GM21528 (cell line): ENCODE results near the gene HOXA2.

Source experiments
- ATAC-seq: cut with Tn5 transposase; IDR thresholded peaks from one replicate; pipeline ENCODE4 v1.9.1; 2021; ENCODE audit warnings: mild to moderate bottlenecking, moderate library complexity; ENCODE audit not compliant: unreplicated experiment, low FRiP score

The HOXA2 gene

DNA sequence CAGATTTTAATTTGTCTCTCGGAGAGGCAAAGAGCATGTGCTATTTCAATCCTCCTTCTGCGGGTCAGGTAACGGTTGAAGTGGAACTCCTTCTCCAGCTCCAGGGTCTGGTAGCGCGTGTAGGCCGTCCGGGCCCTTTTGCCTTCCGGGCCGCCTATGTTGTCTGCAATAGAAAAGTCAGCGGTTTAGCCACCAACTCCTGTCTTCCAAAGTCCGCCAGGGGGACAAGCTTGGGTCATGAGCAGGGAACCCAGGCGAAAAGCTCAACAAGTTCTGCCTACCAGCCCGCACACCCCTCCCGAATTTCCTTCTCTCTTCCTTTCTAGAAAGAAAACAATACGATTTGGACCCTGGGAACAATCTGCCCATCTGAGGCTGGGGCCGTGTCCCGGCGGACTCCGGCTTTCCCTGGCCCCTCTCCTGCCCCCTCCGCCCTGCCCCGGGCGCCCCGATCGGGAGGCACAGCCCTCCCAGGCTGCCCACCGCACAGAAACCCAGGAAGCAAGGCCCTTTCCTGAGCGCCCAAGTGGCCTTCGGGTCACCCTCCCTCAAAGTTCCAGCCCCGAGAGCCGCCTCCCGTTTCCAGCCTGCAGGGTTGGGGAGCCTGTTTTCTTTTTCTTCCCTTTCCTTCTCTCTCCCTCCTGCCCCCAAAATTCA is 39.6 kb upstream of the HOXA2 start:
- ATAC-seq = no peak

DNA sequence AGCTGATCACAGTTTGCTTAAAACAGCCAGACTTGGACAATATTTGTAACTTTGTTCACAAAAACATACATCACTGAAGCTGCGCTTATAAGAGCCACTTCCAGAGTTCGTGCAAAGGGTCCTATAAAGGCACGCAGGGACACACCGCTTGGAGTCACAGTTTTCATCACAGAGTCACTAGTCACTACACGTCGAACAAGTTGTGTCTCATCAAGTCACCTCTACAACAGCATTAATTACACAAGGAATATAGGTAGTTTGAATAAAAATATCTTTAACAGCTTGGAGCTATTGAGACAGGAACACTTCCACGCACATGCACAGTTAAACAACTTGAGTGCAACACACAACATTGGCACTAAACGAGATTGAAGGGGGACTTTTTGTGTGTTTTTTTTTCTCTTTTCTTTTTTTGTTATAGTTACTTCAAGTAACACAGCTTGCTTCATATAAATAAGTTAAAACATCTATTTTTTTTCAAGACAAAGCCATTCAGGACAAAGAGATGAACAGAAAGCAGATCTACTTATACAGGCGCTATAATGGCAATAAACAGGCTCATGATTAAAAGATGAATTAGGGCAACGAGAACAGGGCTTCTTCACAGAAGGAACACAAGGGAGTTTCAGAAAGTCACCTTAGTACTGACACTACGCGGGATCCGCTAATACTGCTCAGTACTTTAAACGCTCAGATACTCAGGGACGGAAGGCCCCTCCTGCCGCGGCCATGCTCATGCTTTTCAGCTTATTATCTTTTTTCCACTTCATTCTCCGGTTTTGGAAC is 38.8 kb upstream of the HOXA2 start:
- ATAC-seq = no peak

DNA sequence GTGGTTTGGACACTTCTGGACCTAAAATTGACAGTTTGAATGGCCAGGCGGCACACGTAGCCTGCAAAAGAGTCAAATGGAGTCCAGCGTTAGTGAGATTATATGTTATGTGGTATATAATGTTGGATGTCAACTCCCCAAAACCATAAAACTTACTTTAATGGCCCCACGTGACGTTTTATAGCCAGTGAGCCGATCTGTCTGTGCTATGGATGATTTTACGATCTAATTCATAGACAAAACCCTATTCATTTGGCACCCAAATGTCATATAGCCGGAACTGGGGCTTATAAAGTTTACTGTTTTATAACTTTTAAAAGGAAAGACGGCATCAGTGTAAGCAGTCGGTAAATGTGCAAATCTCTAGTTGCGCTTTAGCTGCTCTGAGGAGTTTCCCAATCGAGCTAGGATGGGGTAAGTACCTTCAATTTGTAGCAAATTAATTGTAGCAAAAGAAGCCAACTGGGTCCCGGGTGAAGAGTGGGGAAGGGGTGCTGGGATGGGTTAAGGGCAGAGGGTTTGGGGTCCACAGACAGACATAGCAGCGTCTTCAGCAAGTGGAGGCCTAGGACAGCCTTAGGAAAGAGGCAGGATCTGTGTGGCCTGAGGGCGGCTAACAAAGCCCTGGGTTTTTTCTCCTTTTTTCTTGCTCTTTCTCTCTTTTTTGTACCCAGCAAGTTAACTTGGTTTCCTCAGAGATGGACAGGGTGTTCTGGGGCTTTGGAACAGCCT is 37.8 kb upstream of the HOXA2 start:
- ATAC-seq = no peak

DNA sequence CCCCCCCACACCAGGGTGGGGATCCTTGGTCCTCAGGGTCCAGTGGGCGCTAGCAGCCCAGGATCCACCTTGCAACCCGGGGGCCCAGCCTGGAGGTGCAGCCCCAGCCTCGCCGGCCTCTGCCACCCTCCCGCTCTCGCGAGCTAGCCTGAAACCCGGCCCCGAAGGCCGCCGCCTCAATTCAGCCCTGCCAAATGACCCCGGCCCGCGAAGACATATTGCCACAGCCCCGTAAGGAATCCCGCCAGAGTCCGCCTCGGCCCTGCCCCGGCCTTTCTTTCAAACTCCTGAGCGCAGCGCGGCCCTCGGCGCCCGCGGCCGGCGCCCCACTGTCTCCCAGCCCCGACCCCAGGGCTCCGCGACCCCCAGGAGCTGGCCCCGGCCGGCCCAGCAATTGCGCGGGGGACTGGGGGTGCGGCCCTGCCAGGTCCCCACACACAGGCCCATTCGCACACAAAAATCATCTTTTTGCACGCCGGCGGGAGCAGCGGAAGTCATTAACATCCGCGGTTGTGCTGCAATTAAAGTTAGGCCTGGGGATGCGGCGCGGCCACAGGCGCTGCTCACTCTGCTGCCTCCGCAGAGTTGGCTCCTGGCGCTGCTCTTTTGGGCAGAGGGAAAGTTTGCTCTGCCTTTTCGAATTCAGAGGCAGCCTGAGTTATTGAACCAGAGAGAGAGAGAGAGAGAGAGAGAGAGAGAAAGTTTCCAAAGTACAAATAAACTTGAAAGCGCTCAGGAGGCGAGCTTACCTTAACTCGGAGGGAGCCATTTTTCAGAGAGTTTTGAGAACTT is 37.0 kb upstream of the HOXA2 start:
- ATAC-seq = no peak

DNA sequence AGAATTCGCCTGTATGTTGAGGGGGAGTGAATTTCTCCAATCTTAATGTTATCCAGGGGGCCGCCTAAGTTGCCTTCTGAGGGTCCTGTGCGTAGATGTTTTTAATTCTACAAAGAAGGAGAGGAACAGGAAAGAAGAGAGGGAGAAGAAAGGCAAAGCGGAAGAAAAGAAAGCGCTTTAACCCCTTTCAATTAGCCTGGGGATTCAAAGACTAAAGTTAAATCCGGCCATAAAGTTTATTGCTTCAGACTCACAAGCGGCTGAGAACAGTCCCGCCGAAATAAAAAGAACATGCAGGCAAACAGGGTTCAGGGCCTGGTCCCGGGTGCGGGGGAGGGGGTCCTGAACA is 36.5 kb upstream of the HOXA2 start:
- no peak for ATAC-seq

DNA sequence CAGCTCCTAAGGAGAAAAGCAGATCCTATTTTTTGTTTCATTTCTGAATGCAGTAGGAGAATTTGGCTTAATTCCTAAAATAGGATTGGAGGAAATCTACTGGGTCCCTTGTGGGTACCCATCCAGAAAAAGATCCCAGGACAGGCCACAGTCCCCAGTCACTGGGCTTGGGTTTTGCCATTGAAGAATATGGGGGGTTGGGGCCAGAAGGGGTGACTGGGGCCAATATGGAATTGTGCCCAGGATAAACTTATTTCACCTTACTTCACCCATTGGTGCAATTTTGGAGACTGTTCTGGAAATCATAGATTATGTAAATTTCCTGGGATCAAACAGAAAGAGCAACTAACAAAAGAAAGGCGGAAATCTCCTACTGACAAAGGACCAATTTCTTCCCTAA is 36.0 kb upstream of the HOXA2 start:
- no peak for ATAC-seq

DNA sequence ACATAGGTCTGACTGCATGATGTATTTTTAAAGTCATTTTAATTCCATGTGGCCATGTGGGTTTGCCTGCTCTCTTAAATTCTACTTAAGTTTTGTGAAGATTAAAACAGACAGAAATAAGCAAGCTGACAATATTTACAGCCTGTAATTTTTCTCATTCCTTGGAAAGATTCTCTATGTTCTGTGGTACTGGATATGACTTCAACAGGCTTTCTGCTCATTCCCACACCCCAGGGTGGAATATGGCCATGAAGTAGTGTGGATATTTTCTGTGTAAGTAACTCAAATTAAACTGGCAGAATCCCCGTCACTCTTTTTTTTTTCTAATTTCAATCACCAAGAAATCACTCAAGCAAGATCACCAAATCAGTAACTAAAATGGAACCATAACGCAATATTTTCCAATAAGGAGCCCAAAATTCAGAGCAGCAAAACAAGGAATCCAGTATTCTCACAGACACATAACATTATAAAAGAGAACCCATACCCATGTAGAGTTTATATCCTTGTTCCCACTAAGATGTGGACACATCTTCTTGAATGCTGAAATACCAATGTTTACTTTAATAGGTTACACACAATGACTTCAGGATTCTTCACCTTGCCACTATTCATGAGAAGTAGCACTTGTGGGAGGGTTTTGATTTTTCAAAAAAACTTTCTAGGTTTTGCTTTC is 35.3 kb upstream of the HOXA2 start:
- no peak for ATAC-seq

DNA sequence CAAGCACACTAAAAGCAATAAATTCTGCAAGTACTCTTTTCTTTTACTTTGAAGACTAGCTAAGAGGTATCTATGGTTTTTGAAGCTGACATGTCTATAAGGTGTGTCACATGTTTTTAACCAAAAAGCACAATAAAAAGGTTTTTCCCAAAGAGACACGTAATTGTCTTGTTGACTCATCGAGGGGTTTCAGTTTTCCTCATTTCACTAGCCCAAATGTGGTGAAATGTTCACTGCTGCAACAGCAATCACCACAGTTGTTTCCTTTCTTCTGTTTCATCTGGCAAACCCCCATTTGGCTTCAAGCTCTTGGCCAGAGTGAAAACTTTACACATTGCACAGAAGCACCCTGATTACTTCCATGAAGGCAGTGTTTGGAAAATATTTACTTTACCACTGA is 31.9 kb upstream of the HOXA2 start:
- ATAC-seq = no peak

DNA sequence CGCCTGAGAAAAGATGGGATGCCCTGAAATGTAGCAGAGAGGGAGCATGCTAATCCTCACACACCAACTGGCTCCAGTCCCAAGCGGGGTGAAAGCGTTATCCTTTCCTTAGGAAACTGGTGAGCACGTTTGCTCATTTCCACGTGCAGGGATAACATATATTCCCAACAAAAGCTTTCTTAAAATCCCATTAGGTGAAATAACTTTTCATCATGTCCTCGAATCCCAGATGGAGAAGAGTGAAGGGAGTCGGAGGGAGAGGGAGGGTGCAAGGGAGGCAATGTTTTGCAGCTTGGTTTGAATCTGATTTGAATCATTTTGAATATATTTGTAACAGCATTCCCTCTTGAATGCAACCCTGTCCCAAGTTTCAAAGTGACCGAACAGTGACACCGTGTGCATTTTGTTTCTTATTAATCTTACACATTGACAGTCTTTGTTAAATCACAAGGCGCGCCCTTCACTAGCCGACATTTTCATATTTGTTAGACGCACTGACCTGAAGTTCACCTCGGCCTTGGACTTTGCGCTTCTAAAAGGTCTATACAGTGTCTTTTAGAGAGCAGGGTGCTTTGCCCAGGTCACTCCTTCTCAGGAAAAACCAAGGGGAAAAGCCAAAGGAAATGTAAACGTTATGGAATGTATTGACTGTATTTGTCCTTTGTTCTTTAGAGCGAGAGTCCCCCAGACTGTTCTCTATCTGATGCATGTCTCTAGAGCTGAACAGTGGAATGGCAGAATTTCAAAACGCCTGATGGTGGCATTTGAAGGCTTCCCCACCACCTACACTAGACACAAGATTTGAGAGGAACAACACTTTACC is 31.1 kb upstream of the HOXA2 start:
- ATAC-seq = no peak

DNA sequence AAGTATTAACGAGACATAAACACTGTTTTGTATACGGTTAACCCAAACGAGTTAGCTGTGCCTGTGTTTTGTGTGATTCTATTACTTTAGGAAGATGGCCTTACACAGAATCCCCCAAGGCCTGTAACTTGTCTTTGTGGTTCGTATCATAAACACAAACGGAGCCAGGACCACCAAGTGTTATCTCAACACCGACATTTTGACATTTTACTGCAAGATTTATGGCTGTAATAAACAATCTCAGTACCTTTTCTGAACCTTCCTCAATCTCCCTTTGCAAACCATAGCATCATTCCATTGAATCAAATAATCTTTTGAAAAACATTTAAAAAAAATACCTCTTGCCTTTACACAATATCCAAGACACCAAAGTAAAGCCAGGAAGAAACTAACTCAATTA is 30.5 kb upstream of the HOXA2 start:
- no peak for ATAC-seq

DNA sequence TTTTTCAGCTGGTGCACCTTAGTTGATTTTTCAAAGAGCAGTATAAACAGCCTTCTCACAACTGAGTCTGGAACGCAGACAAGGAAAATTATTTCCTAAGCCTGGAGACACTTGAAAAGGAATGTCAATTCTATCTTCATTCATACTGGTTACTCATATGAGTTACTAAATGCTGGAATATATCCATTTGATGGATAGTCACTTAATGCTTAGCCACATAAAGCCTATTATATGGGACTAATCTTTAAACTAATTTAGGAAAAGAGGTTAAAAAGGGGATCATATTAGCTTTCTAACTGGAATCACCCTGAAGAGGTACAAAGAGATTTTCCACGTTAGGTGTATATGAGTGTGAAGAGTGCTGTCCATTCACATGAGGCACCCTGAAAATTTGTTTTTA is 29.7 kb upstream of the HOXA2 start:
- no peak for ATAC-seq

DNA sequence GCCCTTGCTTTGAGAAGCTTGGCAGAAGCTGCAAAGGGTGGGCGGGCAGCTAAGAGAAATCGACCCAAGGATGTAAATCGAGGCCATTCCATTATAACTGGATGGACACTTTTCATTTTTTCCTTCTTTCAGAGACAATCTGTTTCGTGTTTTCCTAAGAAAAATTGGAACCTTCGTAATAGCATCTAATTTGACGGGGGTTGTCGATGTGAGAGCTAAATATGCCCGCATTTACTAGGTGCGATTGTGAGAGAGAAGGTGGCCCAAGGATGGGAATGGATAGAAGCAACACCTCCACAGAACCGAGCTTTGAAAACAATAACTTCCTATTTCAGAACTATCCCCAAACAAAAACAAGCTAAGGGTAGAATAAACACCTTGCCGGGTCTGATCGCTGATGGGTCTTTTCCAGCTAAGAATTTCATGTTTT is 28.9 kb upstream of the HOXA2 start:
- ATAC-seq = no peak

DNA sequence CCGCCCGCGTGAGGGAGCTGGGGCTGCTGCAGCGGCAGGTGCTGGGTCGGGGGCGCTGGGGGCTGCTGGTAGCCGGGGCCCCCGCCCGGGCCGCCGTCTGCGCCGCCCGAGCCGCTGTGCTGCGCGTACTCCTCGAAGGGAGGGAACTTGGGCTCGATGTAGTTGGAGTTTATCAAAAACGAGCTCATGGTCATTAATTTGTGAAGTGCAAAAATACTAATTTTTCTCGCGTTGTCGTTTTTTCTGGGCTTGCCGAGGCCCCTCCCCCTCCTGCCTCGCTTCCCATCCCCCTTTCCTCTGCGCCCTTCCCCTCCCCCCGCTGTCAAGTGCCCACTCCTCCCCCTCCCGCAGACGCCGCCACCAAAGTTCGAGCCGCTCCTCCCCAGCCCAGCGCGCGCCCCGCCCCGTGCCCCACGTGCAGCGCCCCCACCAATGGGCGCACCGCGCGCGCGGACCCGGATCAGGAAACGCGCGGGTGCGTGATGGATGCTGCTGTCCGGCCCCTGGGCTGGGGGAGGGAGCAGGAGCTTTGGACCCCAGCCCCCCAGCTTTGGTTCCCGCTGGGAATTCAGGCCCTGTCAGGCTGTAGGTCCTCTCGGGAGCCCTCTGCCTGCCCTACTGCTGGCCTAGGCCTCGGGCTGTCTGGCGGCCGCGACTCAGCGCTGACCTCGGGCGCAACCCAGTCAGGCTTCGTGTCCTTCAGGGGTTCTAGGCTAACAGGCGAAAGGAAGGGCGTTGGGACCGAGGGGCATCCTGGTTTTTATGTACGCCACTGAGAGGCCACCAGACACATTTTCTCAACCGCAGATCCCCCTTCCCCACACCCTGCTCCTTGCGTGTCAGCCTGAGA is 28.3 kb upstream of the HOXA2 start, which contains the start of gene HOXA4:
Gene HOXA4, minus strand, starts transcription at position 218 of the 850 bp plus-strand sequence. Its CDS starts 24 bp downstream, at position 194.
- ATAC-seq = no peak

DNA sequence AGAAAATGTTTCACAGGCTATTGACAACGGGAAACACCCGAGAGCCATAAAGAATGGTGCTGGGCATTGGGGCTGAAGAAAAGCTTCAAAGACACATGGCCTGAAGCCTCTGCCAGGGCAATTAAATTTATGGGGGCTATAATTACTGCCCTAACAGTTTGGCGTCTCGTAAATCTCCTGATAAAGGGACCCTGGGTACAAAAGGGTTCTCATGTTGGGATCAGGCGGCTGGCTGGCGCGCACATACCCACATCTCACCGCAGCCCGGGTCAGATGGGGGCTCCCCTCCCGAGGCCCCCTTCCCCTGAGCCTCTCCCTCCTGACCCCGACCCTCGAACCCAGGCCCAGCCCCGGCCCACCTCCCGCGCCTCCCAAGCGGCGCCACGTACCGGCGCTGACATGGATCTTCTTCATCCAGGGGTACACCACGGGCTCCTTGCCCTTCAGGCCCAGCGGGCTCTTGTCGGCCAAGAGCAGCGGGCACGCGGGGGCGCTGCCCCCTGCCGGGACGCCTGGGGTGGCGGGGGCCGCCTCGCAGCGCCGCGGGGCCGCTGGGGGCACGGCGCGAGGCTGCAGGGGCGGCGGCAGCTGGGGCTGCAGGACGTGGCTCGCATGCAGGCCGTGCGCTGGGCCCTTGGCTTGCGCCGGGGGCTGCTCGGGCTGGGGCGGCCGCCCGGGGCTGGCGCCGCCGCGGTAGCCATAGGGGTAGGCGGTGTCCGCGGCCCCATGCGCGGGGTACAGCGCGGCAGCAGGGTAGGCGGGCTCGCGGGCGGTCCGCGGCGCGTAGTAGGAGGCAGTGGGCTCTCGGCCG is 27.5 kb upstream of the HOXA2 start:
- no peak for ATAC-seq

DNA sequence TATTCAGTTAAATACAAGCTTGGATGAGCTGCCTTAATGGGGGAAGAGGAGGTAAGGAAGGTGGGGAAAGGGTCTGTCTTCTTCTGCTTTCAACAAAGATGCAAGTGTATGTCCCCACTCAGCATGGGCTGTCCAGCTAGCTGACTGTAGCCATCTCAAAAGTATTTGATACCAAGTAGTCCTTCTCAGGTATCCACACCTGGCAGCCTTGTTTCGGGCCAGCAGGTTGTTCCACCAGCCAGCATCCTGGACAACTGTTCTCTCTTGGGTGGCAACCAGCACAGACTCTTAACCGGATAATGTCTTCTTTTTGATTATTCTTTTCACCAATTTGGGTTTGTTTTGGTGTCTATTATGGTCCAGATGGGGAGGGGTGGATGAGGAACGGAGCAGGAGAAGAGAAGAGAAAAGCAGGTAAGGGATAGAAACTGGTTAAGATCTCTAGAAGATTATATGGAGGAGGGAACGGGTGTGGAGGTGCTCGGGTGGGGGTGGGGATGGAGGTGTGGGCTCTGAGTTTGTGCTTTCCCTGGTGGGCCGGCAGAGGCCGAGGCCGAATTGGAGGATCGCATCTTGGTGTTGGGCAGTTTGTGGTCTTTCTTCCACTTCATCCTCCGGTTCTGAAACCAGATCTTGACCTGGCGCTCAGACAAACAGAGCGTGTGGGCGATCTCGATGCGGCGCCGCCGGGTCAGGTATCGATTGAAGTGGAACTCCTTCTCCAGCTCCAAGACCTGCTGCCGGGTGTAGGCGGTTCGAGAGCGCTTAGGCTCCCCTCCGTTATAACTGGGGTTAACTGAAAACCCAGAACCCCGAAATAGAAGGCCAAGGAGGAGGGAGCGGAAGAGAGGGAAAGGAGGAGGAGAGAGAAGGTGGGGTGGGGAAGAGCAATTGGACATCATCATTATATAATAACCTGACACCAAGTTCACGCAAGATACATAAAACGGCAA is 26.6 kb upstream of the HOXA2 start:
- no peak for ATAC-seq

DNA sequence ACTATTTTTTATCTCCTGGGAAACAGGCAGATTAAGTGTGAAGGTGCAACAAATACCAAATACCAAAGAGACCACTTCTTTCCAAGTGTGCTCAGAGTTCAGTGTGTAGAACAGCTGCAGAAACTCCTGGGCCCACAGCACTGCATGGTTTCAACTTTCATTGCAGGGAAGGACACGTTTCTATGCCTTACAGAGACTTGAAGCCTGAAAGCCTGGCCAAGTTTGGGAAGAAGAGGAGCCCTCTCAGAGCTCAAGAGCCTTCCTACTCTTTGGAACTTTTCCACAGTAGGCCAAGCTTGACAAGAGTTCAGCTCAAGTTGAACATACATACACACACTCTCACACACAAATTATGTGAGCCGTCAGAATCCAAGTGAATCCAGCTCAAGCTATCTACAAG is 25.6 kb upstream of the HOXA2 start:
- no peak for ATAC-seq
